ENCODE results near the gene SOX13.

The SOX13 gene

DNA sequence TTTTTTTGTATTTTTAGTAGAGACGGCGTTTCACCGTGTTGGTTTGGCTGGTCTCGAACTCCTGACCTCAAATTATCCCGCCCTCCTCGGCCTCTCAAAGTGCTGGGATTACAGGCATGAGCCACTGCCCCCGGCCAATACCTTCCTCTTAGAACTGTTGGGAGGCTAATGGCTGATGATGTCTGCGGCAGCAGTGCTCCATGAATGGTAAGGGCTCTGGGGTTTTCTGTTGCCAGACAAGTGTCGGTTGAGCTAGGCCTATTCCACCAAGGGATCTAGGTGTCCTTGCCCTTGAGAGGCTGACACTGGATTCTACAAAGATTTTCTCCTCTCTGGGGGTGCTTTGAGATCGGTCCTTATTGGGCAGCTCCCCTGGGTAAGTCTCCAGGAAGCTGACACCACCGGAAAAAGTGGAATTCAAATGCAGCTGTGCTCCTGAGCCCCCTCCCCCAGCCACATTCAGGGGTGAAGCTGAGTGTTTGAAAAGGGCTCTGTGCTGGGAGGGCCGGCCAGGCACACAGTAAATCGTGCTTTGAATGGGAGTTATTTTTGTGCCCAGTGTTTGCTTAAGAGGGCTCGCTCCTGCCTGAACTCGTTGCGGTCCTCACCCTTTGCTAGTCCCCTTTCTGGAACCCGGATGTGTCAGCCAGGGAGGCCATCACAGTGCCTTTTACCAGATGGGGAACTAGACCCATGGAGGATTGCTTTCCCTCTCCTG is 5.2 kb downstream of the SOX13 start:
- in situ Hi-C loops (cut with HindIII; ENCODE audit: low sequenced_read_pairs), result no loop called here
- no peak overlapping the region for H3K4me3 ChIP-seq (ENCODE audit: low read depth, low read length)
- no peak for TF ChIP-seq CTCF (IDR thresholded peaks at IDR 0.05; ENCODE audit: low read depth, low read length, missing control alignments)
- no peak for DNase-seq (ENCODE audit: low read depth)

GRCh38 chr1:204079608-204079999 is 6.7 kb downstream of the SOX13 start:
- TF ChIP-seq CTCF (IDR thresholded peaks at IDR 0.05; ENCODE audit: low read depth, low read length, missing control alignments), result no peak
- in situ Hi-C loops (cut with HindIII; ENCODE audit: low sequenced_read_pairs), result no loop called here
- H3K4me3 ChIP-seq (ENCODE audit: low read depth, low read length), result no peak overlapping the region
- DNase-seq (ENCODE audit: low read depth), result no peak

- peak; percentile 6 for TF ChIP-seq CTCF (IDR thresholded peaks at IDR 0.05; ENCODE audit: low read depth, low read length, missing control alignments)
- H3K4me3 ChIP-seq (ENCODE audit: low read depth, low read length), result no peak overlapping the region
- DNase-seq (ENCODE audit: low read depth), result peak; percentile 70
- in situ Hi-C loops (cut with HindIII; ENCODE audit: low sequenced_read_pairs), result no loop called here
These were observed 7.4 kb downstream of the SOX13 start for GRCh38 chr1:204080163-204080903.

- H3K4me3 ChIP-seq (ENCODE audit: low read depth, low read length), result no peak overlapping the region
- TF ChIP-seq CTCF (IDR thresholded peaks at IDR 0.05; ENCODE audit: low read depth, low read length, missing control alignments), result no peak
- in situ Hi-C loops (cut with HindIII; ENCODE audit: low sequenced_read_pairs), result no loop called here
- DNase-seq (ENCODE audit: low read depth), result no peak
These were observed 8.4 kb downstream of the SOX13 start for GRCh38 chr1:204081164-204081790.

- in situ Hi-C loops (cut with HindIII; ENCODE audit: low sequenced_read_pairs), result no loop called here
- DNase-seq (ENCODE audit: low read depth), result no peak
- no peak for TF ChIP-seq CTCF (IDR thresholded peaks at IDR 0.05; ENCODE audit: low read depth, low read length, missing control alignments)
- H3K4me3 ChIP-seq (ENCODE audit: low read depth, low read length), result no peak overlapping the region
These were observed 9.0 kb downstream of the SOX13 start for GRCh38 chr1:204081791-204082513.

- H3K4me3 ChIP-seq (ENCODE audit: low read depth, low read length), result no peak overlapping the region
- no peak for DNase-seq (ENCODE audit: low read depth)
- in situ Hi-C loops (cut with HindIII; ENCODE audit: low sequenced_read_pairs), result no loop called here
- TF ChIP-seq CTCF (IDR thresholded peaks at IDR 0.05; ENCODE audit: low read depth, low read length, missing control alignments), result no peak
These were observed 10.6 kb downstream of the SOX13 start for GRCh38 chr1:204083491-204083890.
